ENCODE results near the gene IGF2BP2.

GRCh38 chr3:185663929-185664328, 160.9 kb downstream of the IGF2BP2 start:
- TF ChIP-seq CTCF (IDR thresholded peaks at IDR 0.05) (no peak), POLR2A (IDR thresholded peaks at IDR 0.05) (no peak)
